ENCODE data around the gene RPS29. TPM values are rescaled to one million over a fixed set of nuclear protein-coding genes. Genes with fewer than 3 reads are reported as not detected.

RPS29 gene
- total and polyA plus RNA-seq, 4 donors: 827 to 6,386 (median 2,453) TPM

DNA sequence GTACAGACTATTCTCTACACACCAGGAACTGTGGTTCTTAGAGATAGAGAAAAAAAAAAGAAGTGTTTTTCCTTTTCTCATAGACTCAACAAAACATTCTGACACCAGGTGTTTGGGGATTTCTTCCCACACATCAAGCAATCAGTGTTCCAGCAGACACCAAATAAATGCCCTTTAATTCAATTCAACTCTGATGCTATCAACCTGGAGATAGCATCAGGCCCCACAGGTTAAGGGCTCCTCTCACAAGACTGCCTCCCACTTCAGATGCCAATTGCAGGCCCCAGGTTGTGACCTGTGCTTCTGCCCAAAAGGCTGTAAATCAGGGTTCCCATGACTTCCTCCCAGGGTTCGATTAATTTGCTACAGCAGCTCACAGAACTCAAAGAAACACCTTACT, 36.7 kb downstream of the RPS29 start:
- H3K4me3 ChIP-seq (ENCODE audit: low read length in 2 of 2): no peak overlapping the region
- H3K36me3 ChIP-seq (ENCODE audit: control insufficient read depth in 1 of 2, insufficient read depth in 2 of 2, low read length in 1 of 2): no peaks in the 10 kb centered on the region
- no peaks in the 10 kb centered on the region for H3K4me1 ChIP-seq (ENCODE audit: control insufficient read depth in 1 of 2, insufficient read depth in 2 of 2, low read length in 2 of 2)
- no peaks in the 10 kb centered on the region for H3K27me3 ChIP-seq (ENCODE audit: control insufficient read depth in 1 of 2, insufficient read depth in 2 of 2, low read length in 1 of 2)
- WGBS, 2 donors: 72 to 78% methylated on average over 1 of the region's 1 CpG
- ATAC-seq (ENCODE audit: low FRiP score): no peak
- DNase-seq: no peak
- intact Hi-C loops (cut with DNase I): no loop called here
- H3K27ac ChIP-seq (ENCODE audit: low read depth in 1 of 2, low read length in 2 of 2): no peak overlapping the region
- H3K9me3 ChIP-seq (ENCODE audit: control insufficient read depth, low read length): no peaks in the 10 kb centered on the region

DNA sequence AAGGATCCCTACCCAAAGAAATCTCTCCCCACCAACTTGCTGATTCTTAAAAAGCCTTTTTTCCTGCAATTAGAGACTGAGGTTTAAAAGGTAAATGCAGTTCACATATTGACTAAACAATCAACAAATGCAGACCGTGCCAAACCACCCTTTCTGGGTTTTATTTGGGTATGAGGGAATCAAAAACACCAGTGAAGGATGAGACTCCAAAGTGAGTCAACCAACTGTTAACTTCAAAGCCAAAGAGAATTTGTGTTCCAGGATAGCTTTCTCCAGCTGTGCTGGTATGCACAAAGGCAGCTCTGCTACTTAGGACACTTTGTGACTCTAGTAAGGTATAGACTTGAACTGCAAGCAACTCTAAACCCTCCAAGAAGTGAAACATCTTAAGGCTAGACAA, 39.4 kb downstream of the RPS29 start:
- no peak overlapping the region for H3K27ac ChIP-seq (ENCODE audit: low read depth in 1 of 2, low read length in 2 of 2)
- 48 to 54% methylated on average over 1 of the region's 1 CpG for WGBS, 2 donors
- no peaks in the 10 kb centered on the region for H3K4me1 ChIP-seq (ENCODE audit: control insufficient read depth in 1 of 2, insufficient read depth in 2 of 2, low read length in 2 of 2)
- DNase-seq (no peak), ATAC-seq (ENCODE audit: low FRiP score) (no peak)
- no peaks in the 10 kb centered on the region for H3K9me3 ChIP-seq (ENCODE audit: control insufficient read depth, low read length)
- H3K27me3 ChIP-seq (ENCODE audit: control insufficient read depth in 1 of 2, insufficient read depth in 2 of 2, low read length in 1 of 2): no peaks in the 10 kb centered on the region
- H3K4me3 ChIP-seq (ENCODE audit: low read length in 2 of 2): no peak overlapping the region
- H3K36me3 ChIP-seq (ENCODE audit: control insufficient read depth in 1 of 2, insufficient read depth in 2 of 2, low read length in 1 of 2): no peaks in the 10 kb centered on the region
- intact Hi-C loops (cut with DNase I): no loop called here

DNA sequence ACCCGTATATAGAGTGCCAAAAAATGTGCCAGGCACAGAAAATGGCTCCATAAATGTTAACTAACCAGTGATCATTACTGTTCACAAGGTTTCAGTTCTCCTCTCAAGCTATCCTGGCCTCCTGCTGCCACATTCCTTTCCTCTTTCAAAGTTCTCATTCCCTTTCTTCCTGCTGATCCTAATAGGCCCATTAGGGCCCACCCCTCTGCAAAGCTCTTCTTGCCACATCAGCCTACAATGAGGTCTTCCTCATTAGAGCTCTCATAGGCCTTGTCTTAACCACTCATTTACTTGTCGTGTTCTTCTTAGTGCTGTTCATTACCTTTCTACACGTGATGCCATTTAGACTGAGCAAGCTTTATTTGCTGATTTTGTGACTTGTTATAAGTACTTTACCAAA, 40.5 kb downstream of the RPS29 start:
- ATAC-seq (ENCODE audit: low FRiP score) (no peak), DNase-seq (no peak)
- Histone ChIP-seq H3K9me3 (ENCODE audit: control insufficient read depth, low read length) (no peaks in the 10 kb centered on the region), H3K27me3 (ENCODE audit: control insufficient read depth in 1 of 2, insufficient read depth in 2 of 2, low read length in 1 of 2) (no peaks in the 10 kb centered on the region), H3K36me3 (ENCODE audit: control insufficient read depth in 1 of 2, insufficient read depth in 2 of 2, low read length in 1 of 2) (no peaks in the 10 kb centered on the region), H3K4me1 (ENCODE audit: control insufficient read depth in 1 of 2, insufficient read depth in 2 of 2, low read length in 2 of 2) (no peaks in the 10 kb centered on the region), H3K4me3 (ENCODE audit: low read length in 2 of 2) (no peak overlapping the region), H3K27ac (ENCODE audit: low read depth in 1 of 2, low read length in 2 of 2) (no peak overlapping the region)
- intact Hi-C loops (cut with DNase I): no loop called here
- WGBS, 2 donors: 87% methylated on average over 3 of the region's 3 CpGs

DNA sequence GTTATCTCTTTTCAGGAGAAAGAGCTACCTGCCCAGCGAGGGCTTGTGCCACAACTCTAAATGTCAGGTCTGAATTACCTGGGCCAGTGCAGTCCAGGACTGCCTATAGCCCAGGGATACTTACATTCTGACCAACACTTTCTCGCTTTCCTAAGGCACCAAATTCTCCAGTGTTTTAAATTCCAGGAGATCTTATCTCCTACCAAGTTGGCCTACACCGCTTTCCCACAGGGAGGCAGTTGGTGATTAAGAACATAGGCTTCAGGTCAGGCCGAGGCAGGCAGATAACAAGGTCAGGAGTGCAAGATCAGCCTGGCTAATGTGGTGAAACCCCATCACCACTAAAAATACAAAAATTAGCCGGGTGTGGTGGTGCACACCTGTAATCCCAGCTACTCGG, 41.1 kb downstream of the RPS29 start:
- WGBS, 2 donors: 78 to 82% methylated on average over 6 of the region's 6 CpGs
- ATAC-seq (ENCODE audit: low FRiP score) (no peak), DNase-seq (no peak)
- intact Hi-C loops (cut with DNase I): no loop called here
- Histone ChIP-seq H3K27ac (ENCODE audit: low read depth in 1 of 2, low read length in 2 of 2) (no peak overlapping the region), H3K4me1 (ENCODE audit: control insufficient read depth in 1 of 2, insufficient read depth in 2 of 2, low read length in 2 of 2) (no peaks in the 10 kb centered on the region), H3K4me3 (ENCODE audit: low read length in 2 of 2) (no peak overlapping the region), H3K9me3 (ENCODE audit: control insufficient read depth, low read length) (no peaks in the 10 kb centered on the region), H3K27me3 (ENCODE audit: control insufficient read depth in 1 of 2, insufficient read depth in 2 of 2, low read length in 1 of 2) (no peaks in the 10 kb centered on the region), H3K36me3 (ENCODE audit: control insufficient read depth in 1 of 2, insufficient read depth in 2 of 2, low read length in 1 of 2) (no peaks in the 10 kb centered on the region)

DNA sequence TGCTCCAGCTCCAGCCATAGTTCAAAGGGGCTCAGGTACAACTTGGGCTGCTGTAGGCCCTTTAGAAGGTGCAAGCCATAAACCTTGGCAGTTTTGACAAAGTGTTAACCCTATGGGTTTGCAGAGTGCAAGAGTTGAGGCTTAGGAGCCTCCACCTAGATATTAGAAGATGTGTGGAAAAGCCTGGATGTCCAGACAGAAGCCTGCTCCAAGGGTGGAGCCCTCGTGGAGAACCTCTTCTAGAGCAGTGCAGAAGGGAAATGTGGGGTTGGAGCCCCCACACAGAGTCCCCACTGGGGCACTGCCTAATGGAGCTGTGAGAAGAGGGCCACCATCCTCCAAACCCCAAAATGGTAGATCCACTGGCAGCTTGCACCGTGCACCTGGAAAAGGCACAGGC, 45.1 kb downstream of the RPS29 start:
- WGBS, 2 donors: 89 to 94% methylated on average over 2 of the region's 2 CpGs

DNA sequence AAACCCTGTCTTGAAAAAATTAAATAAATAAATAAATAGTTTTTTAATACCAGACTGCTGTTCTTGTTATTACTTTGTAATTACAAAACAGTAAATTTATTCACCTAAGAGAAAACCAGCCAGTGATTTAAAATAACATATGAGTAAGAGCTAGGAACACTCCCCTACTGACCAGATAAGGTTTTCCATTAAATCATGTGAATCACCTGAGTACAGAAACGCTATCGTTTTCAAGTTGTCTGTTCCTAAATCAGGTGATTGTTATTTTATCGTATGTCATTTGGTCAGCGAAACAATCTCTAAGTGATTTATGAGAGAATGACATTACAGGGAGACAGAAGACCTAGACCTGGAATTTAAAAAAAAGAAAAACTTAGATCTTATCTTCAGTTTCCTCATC, 47.3 kb downstream of the RPS29 start:
- 78 to 87% methylated on average over 4 of the region's 4 CpGs for WGBS, 2 donors
- intact Hi-C loops (cut with DNase I): no loop called here
- ATAC-seq (ENCODE audit: low FRiP score): no peak
- DNase-seq: no peak
- no peaks in the 10 kb centered on the region for H3K36me3 ChIP-seq (ENCODE audit: control insufficient read depth in 1 of 2, insufficient read depth in 2 of 2, low read length in 1 of 2)
- no peak overlapping the region for H3K4me3 ChIP-seq (ENCODE audit: low read length in 2 of 2)
- H3K27me3 ChIP-seq (ENCODE audit: control insufficient read depth in 1 of 2, insufficient read depth in 2 of 2, low read length in 1 of 2): no peaks in the 10 kb centered on the region
- H3K27ac ChIP-seq (ENCODE audit: low read depth in 1 of 2, low read length in 2 of 2): no peak overlapping the region
- H3K9me3 ChIP-seq (ENCODE audit: control insufficient read depth, low read length): no peaks in the 10 kb centered on the region
- H3K4me1 ChIP-seq (ENCODE audit: control insufficient read depth in 1 of 2, insufficient read depth in 2 of 2, low read length in 2 of 2): no peaks in the 10 kb centered on the region

More for the DNA sequence above, 45.1 kb downstream of the RPS29 start:
- H3K27me3 ChIP-seq (ENCODE audit: control insufficient read depth in 1 of 2, insufficient read depth in 2 of 2, low read length in 1 of 2): no peaks in the 10 kb centered on the region
- DNase-seq (no peak), ATAC-seq (ENCODE audit: low FRiP score) (no peak)
- H3K27ac ChIP-seq (ENCODE audit: low read depth in 1 of 2, low read length in 2 of 2): no peak overlapping the region
- no peaks in the 10 kb centered on the region for H3K36me3 ChIP-seq (ENCODE audit: control insufficient read depth in 1 of 2, insufficient read depth in 2 of 2, low read length in 1 of 2)
- intact Hi-C loops (cut with DNase I): no loop called here
- H3K4me1 ChIP-seq (ENCODE audit: control insufficient read depth in 1 of 2, insufficient read depth in 2 of 2, low read length in 2 of 2): no peaks in the 10 kb centered on the region
- H3K4me3 ChIP-seq (ENCODE audit: low read length in 2 of 2): no peak overlapping the region
- H3K9me3 ChIP-seq (ENCODE audit: control insufficient read depth, low read length): no peaks in the 10 kb centered on the region

Other genes with a start within 250 kb of the RPS29 start
- gene LRR1, start 12.6 kb upstream of the RPS29 start, total RNA-seq: 1 to 10 TPM; 5.2 to 5.3 TPM
- gene LRR1, start 12.6 kb upstream of the RPS29 start, polyA plus RNA-seq: 10 to 100 TPM in 1 of 2 donors, 1 to 10 TPM in 1; 5.9 to 14.3 TPM
- 100 to 1,000 TPM; 147 to 153 TPM for gene RPL36AL, start 34.2 kb upstream of the RPS29 start, total RNA-seq
- gene RPL36AL, start 34.2 kb upstream of the RPS29 start, polyA plus RNA-seq: 100 to 1,000 TPM; 576 to 724 TPM
- gene MGAT2, start 34.4 kb upstream of the RPS29 start, total RNA-seq: 10 to 100 TPM; 27.8 to 28.9 TPM
- 10 to 100 TPM; 10.6 to 15.9 TPM for gene MGAT2, start 34.4 kb upstream of the RPS29 start, polyA plus RNA-seq
- gene DNAAF2, start 48.9 kb upstream of the RPS29 start, total RNA-seq: 1 to 10 TPM; 4.8 TPM
- 1 to 10 TPM; 3.9 to 4.5 TPM for gene DNAAF2, start 48.9 kb upstream of the RPS29 start, polyA plus RNA-seq
- gene POLE2, start 101.8 kb upstream of the RPS29 start, total RNA-seq: 1 to 10 TPM; 1.2 to 3.2 TPM
- gene POLE2, start 101.8 kb upstream of the RPS29 start, polyA plus RNA-seq: 10 to 100 TPM in 1 of 2 donors, 1 to 10 TPM in 1; 5.4 to 13.6 TPM
- gene KLHDC1, start 106.7 kb upstream of the RPS29 start, total RNA-seq: 10 to 100 TPM; 10.1 to 19.4 TPM
- 1 to 10 TPM; 1.4 to 6.2 TPM for gene KLHDC1, start 106.7 kb upstream of the RPS29 start, polyA plus RNA-seq
- 10 to 100 TPM; 49.1 to 56.3 TPM for gene KLHDC2, start 181.8 kb upstream of the RPS29 start, total RNA-seq
- 10 to 100 TPM; 40.2 to 93.7 TPM for gene KLHDC2, start 181.8 kb upstream of the RPS29 start, polyA plus RNA-seq

Data from aorta (tissue), 5 donors.